GM18505 (cell line): Measurements from ENCODE around the gene IFITM10.

Source experiments
- ATAC-seq: cut with Tn5 transposase; IDR thresholded peaks from one replicate; pipeline ENCODE4 v1.9.1; 2021; ENCODE audit not compliant: unreplicated experiment
- POLR2A ChIP-seq: IDR thresholded peaks from 4 replicates; pipeline ENCODE4 v1.6.1; 2011; ENCODE audit warnings: borderline replicate concordance; ENCODE audit not compliant: insufficient read depth, insufficient read length; ENCODE audit errors: extremely low read depth

IFITM10 gene

GRCh38 chr11:1740786-1741530 lies 9.4 kb downstream of the IFITM10 start:
- no peak for ATAC-seq
- TF ChIP-seq POLR2A = no peak

- TF ChIP-seq POLR2A = no peak
- no peak for ATAC-seq
Observed at GRCh38 chr11:1739576-1739975, 10.8 kb downstream of the IFITM10 start.

GRCh38 chr11:1738380-1738779 lies 12.0 kb downstream of the IFITM10 start:
- ATAC-seq = no peak
- no peak for TF ChIP-seq POLR2A

GRCh38 chr11:1737080-1737757 lies 13.2 kb downstream of the IFITM10 start:
- no peak for ATAC-seq

GRCh38 chr11:1736447-1736992 lies 13.9 kb downstream of the IFITM10 start:
- ATAC-seq = no peak
- no peak for TF ChIP-seq POLR2A

More at GRCh38 chr11:1737080-1737757, 13.2 kb downstream of the IFITM10 start:
- TF ChIP-seq POLR2A = no peak

GRCh38 chr11:1735271-1735670 lies 15.1 kb downstream of the IFITM10 start:
- TF ChIP-seq POLR2A = no peak
- no peak for ATAC-seq

- no peak for ATAC-seq
- no peak for TF ChIP-seq POLR2A
Observed at GRCh38 chr11:1734641-1735081, 15.7 kb downstream of the IFITM10 start.

- ATAC-seq = no peak
- no peak for TF ChIP-seq POLR2A
Observed at GRCh38 chr11:1733716-1734640, 16.4 kb downstream of the IFITM10 start.

GRCh38 chr11:1733009-1733715 lies 17.2 kb downstream of the IFITM10 start:
- no peak for TF ChIP-seq POLR2A
- ATAC-seq = no peak

GRCh38 chr11:1732418-1733008 lies 17.9 kb downstream of the IFITM10 start:
- no peak for ATAC-seq
- no peak for TF ChIP-seq POLR2A

- no peak for ATAC-seq
Observed at GRCh38 chr11:1731451-1732059, 18.8 kb downstream of the IFITM10 start.

GRCh38 chr11:1730059-1730629 lies 20.3 kb downstream of the IFITM10 start:
- ATAC-seq = no peak
- TF ChIP-seq POLR2A = no peak

More at GRCh38 chr11:1731451-1732059, 18.8 kb downstream of the IFITM10 start:
- no peak for TF ChIP-seq POLR2A

- TF ChIP-seq POLR2A = no peak
- ATAC-seq = no peak
Observed at GRCh38 chr11:1729692-1730011, 20.7 kb downstream of the IFITM10 start.
